Prostate gland (tissue), 2 donors: ENCODE results near the gene UBL4A. TPM values are rescaled to one million over a fixed set of nuclear protein-coding genes. Genes with fewer than 3 reads are reported as not detected.

ENCODE experiments used
- DNase-seq: peaks from one replicate; pipeline ENCODE4 v3.0.0-alpha.2; 2019; ENCODE audit warnings: low spot score
- H3K27ac ChIP-seq, 2 donors: fragments of 200-600 bp; sonication (generic); 2 replicates each; pipeline ENCODE4 v1.5.1; 2017 to 2019
- H3K27me3 ChIP-seq: fragments of 200-600 bp; sonication (generic); replicated peaks from 2 replicates; pipeline ENCODE4 v1.5.1; 2019; ENCODE audit not compliant: insufficient read depth
- H3K36me3 ChIP-seq, 2 donors: fragments of 200-600 bp; sonication (generic); 1 replicate in 1 of 2; 2 replicates in 1 of 2; pipeline versions ENCODE4 v1.5.1 to v1.8.1; 2017 to 2019
- H3K4me1 ChIP-seq: fragments of 200-600 bp; sonication (generic); replicated peaks from 2 replicates; pipeline ENCODE4 v1.5.1; 2019
- H3K4me3 ChIP-seq, 2 donors: fragments of 200-600 bp; sonication (generic); 2 replicates each; pipeline ENCODE4 v1.5.1; 2017 to 2019
- H3K9me3 ChIP-seq: fragments of 200-600 bp; sonication (generic); 2 replicates; pipeline ENCODE4 v1.5.1; 2017
- CTCF ChIP-seq, 4 experiments: fragments of 200-600 bp in 2 of 4; fragments of 450-650 bp in 2 of 4; sonication (generic) in 2 of 4; IDR thresholded peaks; 1 replicate in 3 of 4; 2 replicates in 1 of 4; pipeline ENCODE4 v1.5.1; 2016 to 2019; ENCODE audit warnings: antibody characterized with exemption in 4 of 4, mild to moderate bottlenecking in 2 of 4, moderate library complexity in 2 of 4
- POLR2A ChIP-seq: fragments of 450-650 bp; IDR thresholded peaks from one replicate; pipeline ENCODE4 v1.6.1; 2016; ENCODE audit warnings: antibody characterized with exemption, mild to moderate bottlenecking
- POLR2AphosphoS5 ChIP-seq: sonication (generic); formaldehyde crosslinking; IDR thresholded peaks from one replicate; pipeline ENCODE4 v1.6.1; 2017; ENCODE audit warnings: antibody characterized with exemption
- WGBS: methylation state at CpG from one replicate; pipeline ENCODE4 v1.1.5; 2018; 5-methylcytosine and 5-hydroxymethylcytosine counted together
- intact Hi-C: fragments of 100-400 bp; cut with DNase I; formaldehyde crosslinking; loops from one replicate; pipeline ENCODE4 v1.14.2; 2022
- total RNA-seq, 2 donors: library from RNA; depleted of rRNA; stranded (reverse); fragments of >200 nt; gene quantifications; one replicate each; pipeline ENCODE4 v1.1.0, GENCODE V29; 2016

Gene UBL4A
- total RNA-seq, 2 donors from 2014 or later, result 31.9 to 53.7 TPM

GRCh38 chrX:154450312-154450711 is 36.1 kb downstream of the UBL4A start:
- 88% methylated on average over 16 of the region's 17 CpGs for WGBS
- H3K27ac ChIP-seq, result no peak overlapping the region
- no peak for TF ChIP-seq POLR2AphosphoS5
- TF ChIP-seq POLR2A, result no peak
- no peak for TF ChIP-seq CTCF (IDR thresholded peaks at IDR 0.05)
- no peak for DNase-seq
- intact Hi-C loops, result no loop called here
- H3K9me3 ChIP-seq, result no peaks in the 10 kb centered on the region
- no peak overlapping the region for H3K4me3 ChIP-seq
- H3K36me3 ChIP-seq, result no peaks in the 10 kb centered on the region
- no peaks in the 10 kb centered on the region for H3K27me3 ChIP-seq
- H3K4me1 ChIP-seq, result no peaks in the 10 kb centered on the region

- H3K27me3 ChIP-seq, result no peaks in the 10 kb centered on the region
- DNase-seq, result no peak
- no peak overlapping the region for H3K4me3 ChIP-seq
- no peaks in the 10 kb centered on the region for H3K9me3 ChIP-seq
- H3K36me3 ChIP-seq, result no peaks in the 10 kb centered on the region
- TF ChIP-seq CTCF (IDR thresholded peaks at IDR 0.05) (no peak), POLR2A (no peak), POLR2AphosphoS5 (no peak)
- intact Hi-C loops, result no loop called here
- WGBS, result 97% methylated on average over 12 of the region's 18 CpGs
- no peaks in the 10 kb centered on the region for H3K4me1 ChIP-seq
- no peak overlapping the region for H3K27ac ChIP-seq
Measured at GRCh38 chrX:154449618-154450017, 36.8 kb downstream of the UBL4A start.

GRCh38 chrX:154448484-154448883 is 37.9 kb downstream of the UBL4A start:
- no peak for TF ChIP-seq CTCF (IDR thresholded peaks at IDR 0.05)
- no peak for TF ChIP-seq POLR2AphosphoS5
- no peak for TF ChIP-seq POLR2A
- Histone ChIP-seq H3K36me3 (no peaks in the 10 kb centered on the region), H3K4me3 (no peak overlapping the region), H3K27me3 (no peaks in the 10 kb centered on the region), H3K9me3 (no peaks in the 10 kb centered on the region), H3K27ac (no peak overlapping the region), H3K4me1 (no peaks in the 10 kb centered on the region)
- DNase-seq, result no peak
- 88% methylated on average over 14 of the region's 14 CpGs for WGBS
- intact Hi-C loops, result no loop called here

GRCh38 chrX:154446430-154446829 is 40.0 kb downstream of the UBL4A start:
- H3K27me3 ChIP-seq, result no peaks in the 10 kb centered on the region
- intact Hi-C loops, result no loop called here
- no peaks in the 10 kb centered on the region for H3K36me3 ChIP-seq
- H3K27ac ChIP-seq, result no peak overlapping the region
- H3K4me1 ChIP-seq, result no peaks in the 10 kb centered on the region
- no peak overlapping the region for H3K4me3 ChIP-seq
- WGBS, result 92% methylated on average over 11 of the region's 12 CpGs
- no peak for DNase-seq
- H3K9me3 ChIP-seq, result no peaks in the 10 kb centered on the region
- TF ChIP-seq POLR2A (no peak), POLR2AphosphoS5 (no peak), CTCF (IDR thresholded peaks at IDR 0.05) (no peak)

GRCh38 chrX:154445776-154446175 is 40.6 kb downstream of the UBL4A start:
- intact Hi-C loops, result no loop called here
- Histone ChIP-seq H3K27ac (no peak overlapping the region), H3K36me3 (no peaks in the 10 kb centered on the region), H3K9me3 (no peaks in the 10 kb centered on the region), H3K4me3 (no peak overlapping the region), H3K4me1 (no peaks in the 10 kb centered on the region), H3K27me3 (no peaks in the 10 kb centered on the region)
- no peak for DNase-seq
- 97% methylated on average over 5 of the region's 16 CpGs for WGBS
- TF ChIP-seq POLR2A, result no peak
- no peak for TF ChIP-seq CTCF (IDR thresholded peaks at IDR 0.05)
- no peak for TF ChIP-seq POLR2AphosphoS5
